ENCODE results near the gene TRIM24.
"Not testable (repeated sequence)": the region's sequence is repeated elsewhere in the genome, so short reads cannot be mapped to it uniquely, and the experiment has no call there.

TRIM24 gene

GRCh38 chr7:138455609-138456008, 4.5 kb upstream of the TRIM24 start:
- no peak overlapping the region for H3K27ac ChIP-seq
- TF ChIP-seq ZFX (IDR thresholded peaks at IDR 0.05; ENCODE audit: borderline replicate concordance) (no peak), CTCF (IDR thresholded peaks at IDR 0.05) (no peak)

- H3K27ac ChIP-seq = no peak overlapping the region
- TF ChIP-seq CTCF (IDR thresholded peaks at IDR 0.05) (no peak), ZFX (IDR thresholded peaks at IDR 0.05; ENCODE audit: borderline replicate concordance) (no peak)
Observed at GRCh38 chr7:138456220-138456619, 3.8 kb upstream of the TRIM24 start.

GRCh38 chr7:138458576-138459412, 1.3 kb upstream of the TRIM24 start:
- no peak overlapping the region for H3K27ac ChIP-seq
- TF ChIP-seq ZFX (IDR thresholded peaks at IDR 0.05; ENCODE audit: borderline replicate concordance) (no peak), CTCF (IDR thresholded peaks at IDR 0.05) (no peak)

- H3K27ac ChIP-seq = peak overlapping the region; percentile 99
- TF ChIP-seq ZFX (IDR thresholded peaks at IDR 0.05; ENCODE audit: borderline replicate concordance) (no peak), CTCF (IDR thresholded peaks at IDR 0.05) (no peak)
Observed at GRCh38 chr7:138459413-138460175, 465 bp upstream of the TRIM24 start.

GRCh38 chr7:138460649-138461607, 869 bp downstream of the TRIM24 start:
- H3K27ac ChIP-seq = peak overlapping the region; percentile 99
- no peak for TF ChIP-seq ZFX (IDR thresholded peaks at IDR 0.05; ENCODE audit: borderline replicate concordance)
- peak; percentile 35 for TF ChIP-seq CTCF (IDR thresholded peaks at IDR 0.05)

- H3K27ac ChIP-seq = not testable (repeated sequence)
Observed at GRCh38 chr7:138463291-138463618, 3.2 kb downstream of the TRIM24 start.

- no peak for TF ChIP-seq CTCF (IDR thresholded peaks at IDR 0.05)
- TF ChIP-seq ZFX (IDR thresholded peaks at IDR 0.05; ENCODE audit: borderline replicate concordance) = no peak
- no peak overlapping the region for H3K27ac ChIP-seq
Observed at GRCh38 chr7:138465046-138465445, 5.0 kb downstream of the TRIM24 start.

GRCh38 chr7:138466069-138466756, 6.2 kb downstream of the TRIM24 start:
- H3K27ac ChIP-seq = 0 out of 2 replicates have a peak overlapping the region, but pooled peaks have one; percentile 1

Data from 22Rv1 (cell line).